ENCODE results near the gene CD300A.
"Not testable (repeated sequence)": the region's sequence is repeated elsewhere in the genome, so short reads cannot be mapped to it uniquely, and the experiment has no call there.

CD300A gene

GRCh38 chr17:74485022-74485743 is 18.7 kb downstream of the CD300A start:
- no peak for DNase-seq

DNA sequence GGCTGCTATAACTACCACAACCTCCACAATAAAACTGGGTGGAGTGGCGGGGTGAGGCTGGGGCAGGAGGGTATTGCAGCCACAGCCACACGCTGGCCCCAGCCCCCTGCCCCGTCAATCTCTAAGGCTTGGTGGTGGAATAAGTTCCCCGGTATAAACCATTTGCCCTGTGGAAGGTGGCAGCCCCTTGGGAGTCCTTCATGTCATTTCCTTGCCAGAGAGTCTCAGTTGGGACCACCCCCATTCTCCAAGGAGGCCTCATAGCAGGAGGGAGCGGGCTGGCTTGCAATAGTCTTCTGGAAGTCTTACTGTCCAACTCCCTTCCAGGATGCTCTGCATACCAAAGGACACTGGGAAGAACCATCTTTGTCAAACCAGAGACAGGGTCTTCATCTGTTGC is 19.4 kb downstream of the CD300A start:
- no peak for DNase-seq

DNA sequence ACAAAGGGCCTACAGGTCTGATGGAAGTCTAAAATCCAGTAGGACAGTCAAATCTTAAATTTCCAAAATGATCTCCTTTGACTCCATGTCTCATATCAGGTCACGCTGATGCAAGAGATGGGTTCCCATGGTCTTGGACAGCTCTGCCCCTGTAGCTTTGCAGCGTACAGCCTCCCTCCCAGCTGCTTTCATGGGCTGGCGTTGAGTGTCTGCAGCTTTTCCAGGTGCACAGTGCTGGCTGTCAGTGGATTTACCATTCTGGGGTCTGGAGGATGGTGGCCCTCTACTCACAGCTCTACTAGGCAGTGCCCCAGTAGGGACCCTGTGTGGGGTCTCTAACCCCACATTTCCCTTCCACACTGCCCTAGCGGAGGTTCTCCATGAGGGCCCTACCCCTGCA is 21.8 kb downstream of the CD300A start:
- DNase-seq, result not testable (repeated sequence)

DNA sequence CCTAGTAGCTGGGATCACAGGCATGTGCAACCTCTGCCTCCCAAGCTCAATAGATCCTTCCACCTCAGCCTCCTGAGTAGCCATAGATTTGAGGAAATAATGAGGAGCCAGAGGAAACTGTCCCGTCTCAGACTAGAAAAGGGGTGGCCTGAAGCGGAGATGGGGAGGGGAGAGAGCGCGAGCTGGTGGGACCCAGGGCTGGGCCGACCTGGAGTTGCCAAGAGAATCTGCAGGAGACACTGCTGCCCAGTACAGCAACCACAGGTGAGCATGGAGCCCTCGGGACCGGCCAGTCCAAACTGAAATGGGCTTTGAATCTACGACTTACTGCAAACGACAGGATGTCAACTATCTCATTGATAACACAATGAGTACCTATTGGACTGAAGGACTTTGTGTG is 24.3 kb downstream of the CD300A start:
- DNase-seq, result no peak

- peak; percentile 58 for DNase-seq
Observed at GRCh38 chr17:74491626-74492025, 25.2 kb downstream of the CD300A start.

- DNase-seq, result peak; percentile 44
Observed at GRCh38 chr17:74493331-74493833, 26.9 kb downstream of the CD300A start.

DNA sequence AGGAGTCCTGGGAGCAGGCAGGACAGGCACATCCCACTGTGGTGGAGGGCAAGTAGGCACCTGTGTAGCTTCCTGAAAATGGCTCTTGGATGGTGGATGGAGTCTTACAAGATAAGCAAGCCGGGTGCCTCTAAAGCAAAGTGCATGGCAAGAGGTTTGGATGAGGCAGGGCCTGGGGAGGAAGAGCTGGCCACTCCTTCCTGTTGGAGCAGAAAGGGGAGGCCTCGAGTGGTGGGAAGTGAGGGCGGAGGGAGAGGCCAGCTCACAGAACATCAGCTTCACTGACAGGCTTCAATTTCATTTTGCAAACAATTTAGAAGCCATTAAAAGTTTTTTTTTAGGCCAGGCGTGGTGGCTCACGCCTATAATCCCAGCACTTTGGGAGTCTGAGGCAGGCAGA is 31.0 kb downstream of the CD300A start:
- no peak for DNase-seq

DNA sequence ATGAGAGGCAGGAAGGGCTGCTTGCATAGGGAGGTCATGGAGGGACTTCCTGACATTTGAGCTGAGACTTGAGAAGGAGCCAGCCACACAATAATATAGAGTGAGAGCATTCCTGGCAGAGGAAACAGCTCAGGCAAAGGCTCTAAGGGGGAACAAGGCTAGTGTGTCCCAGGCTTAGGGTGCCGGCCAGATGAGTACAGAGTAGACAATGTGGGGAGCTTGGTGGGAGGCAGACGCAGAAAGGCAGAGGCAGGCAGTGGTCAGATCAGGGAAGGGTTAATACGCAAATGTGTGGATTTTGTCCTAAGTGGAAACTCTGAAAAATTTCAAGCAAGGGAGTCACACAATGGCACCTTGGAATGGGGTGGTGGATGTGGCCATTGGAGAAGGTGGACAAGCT is 33.6 kb downstream of the CD300A start:
- no peak for DNase-seq

DNA sequence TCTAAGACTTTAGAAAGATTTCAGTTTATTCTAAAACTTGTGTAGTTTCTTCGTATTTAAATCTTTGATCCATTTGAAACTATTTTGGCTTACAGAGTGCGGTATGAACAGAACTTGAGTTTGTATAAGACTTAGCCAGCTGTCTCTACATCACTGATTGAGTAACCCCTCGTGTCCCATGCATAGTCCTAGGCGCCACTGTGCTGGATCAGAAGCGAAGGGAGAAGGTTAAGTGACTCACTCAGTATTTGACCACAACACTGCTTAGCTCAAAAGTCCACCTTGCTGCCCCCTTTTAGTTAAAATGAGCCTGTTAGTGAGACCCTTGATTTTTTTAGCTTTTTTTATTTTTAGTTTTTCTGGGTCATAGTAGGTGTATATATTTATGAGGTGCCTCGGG is 36.4 kb downstream of the CD300A start:
- no peak for DNase-seq

DNA sequence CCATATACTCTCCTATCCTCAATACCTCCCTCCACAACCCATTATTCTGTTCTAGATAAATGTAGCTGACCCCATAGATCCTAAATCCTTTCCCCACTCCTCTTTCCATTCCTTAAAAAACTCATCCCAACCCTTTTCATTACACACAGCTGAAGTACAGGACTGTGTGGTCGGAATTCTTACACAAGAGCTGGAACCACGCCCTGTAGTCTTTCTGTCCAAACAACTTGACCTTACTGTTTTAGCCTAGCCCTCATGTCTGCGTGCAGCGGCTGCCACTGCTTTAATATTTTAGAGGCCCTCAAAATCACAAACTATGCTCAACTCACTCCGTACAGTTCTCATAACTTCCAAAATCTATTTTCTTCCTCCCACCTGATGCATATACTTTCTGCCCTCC is 37.5 kb downstream of the CD300A start:
- not testable (repeated sequence) for DNase-seq

GRCh38 chr17:74508156-74508555 is 41.7 kb downstream of the CD300A start:
- no peak for DNase-seq

- no peak for DNase-seq
Observed at GRCh38 chr17:74512036-74512435, 45.6 kb downstream of the CD300A start.

DNA sequence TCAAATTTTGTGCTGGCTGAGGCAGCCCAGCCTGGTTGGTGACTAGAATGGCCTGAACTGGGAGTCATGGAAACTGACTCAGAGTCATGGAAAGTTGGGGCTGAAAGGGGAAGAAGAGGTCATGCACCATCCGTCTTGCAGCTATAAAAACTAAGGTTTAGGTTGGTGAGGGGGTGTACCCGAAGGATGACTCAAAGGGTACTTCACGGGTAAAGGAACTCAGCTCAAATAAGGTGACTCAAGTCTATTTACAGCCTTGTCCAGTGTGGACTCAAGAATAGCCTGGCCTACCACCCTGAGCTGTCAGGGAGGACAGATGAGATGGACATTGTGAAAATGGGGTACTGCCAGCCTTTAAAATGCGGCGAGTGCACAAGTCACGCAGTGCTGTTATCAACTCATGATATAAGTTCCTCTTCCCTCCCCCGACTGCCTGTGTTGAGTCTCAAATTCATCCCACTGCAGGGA is 46.2 kb downstream of the CD300A start:
- DNase-seq, result no peak

DNA sequence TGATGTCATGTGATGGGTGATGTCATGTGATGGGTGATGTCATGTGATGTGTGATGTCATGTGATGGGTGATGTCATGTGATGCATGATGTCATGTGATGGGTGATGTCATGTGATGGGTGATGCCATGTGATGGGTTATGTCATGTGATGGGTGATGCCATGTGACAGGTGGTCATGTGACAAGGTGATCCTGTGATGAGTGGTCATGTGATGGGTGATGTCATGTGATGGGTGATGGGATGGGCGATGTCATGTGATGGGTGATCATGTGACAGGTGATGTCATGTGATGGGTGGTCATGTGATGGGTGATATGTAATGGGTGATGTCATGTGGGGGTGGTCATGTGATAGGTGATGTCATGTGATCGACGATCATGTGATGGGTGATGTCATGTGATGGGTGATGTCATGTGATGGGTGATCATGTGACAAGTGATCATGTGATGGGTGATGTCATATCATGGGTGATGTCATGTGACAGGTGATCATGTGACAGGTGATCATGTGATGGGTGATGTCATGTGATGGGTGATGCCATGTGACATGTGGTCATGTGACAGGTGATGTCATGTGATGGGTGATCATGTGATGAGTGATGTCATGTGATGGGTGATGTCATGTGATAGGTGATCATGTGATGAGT is 47.7 kb downstream of the CD300A start:
- no peak for DNase-seq

GRCh38 chr17:74514632-74515334 is 48.3 kb downstream of the CD300A start:
- DNase-seq, result no peak

DNA sequence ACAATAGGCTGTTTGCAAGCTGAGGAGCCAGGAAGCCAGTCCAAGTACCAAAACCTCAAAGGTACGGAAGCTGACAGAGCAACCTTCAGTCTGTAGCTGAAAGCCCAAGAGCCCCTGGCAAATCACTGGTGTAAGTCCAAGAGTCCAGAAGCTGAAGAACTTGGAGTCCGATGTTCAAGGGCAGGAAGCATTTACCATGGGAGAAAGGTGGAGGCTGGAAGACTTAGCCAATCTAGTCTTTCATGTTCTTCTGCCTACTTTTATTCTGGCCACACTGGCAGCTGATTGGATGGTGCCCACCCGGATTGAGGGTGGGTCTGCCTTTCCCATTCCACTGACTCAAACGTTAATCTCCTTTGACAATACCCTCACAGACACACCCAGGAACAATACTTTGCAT is 49.5 kb downstream of the CD300A start:
- no peak for DNase-seq

DNA sequence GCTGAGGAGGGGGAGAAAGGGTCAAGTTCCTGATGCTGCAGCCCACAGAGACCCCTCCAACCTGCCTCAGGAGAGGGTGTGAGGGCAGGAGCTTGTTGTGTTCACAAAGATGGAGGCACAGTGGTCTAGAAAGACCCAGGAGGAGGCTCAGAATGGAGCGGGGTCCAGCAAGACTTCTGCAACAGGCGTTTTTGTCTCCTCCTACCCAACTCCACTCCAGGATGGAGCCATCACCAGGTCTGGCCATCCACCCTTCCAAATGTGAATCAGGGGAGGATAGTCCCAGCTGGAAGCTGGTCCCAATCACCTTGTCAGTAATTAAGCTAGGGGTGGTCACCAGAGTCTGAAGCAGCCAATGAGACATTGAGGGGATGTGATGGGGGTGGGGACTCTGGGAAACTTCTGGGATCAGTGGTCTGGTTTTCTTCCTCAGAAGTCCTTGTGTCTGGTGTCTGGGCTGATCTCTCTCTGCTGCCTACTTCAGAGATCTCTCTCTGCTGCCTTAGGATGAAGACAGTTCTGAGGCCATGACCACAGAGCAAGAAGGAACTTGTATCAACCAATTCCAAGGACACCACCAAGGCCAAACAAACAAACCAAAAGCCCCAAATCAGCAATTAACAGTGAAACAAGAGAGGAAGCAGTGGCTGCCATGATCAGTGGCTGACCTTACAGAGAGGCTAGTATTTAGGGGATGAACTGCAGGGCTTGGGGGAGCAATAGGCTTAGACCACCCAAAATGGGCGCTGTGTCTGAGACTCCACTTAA is 50.3 kb downstream of the CD300A start:
- DNase-seq, result no peak

DNA sequence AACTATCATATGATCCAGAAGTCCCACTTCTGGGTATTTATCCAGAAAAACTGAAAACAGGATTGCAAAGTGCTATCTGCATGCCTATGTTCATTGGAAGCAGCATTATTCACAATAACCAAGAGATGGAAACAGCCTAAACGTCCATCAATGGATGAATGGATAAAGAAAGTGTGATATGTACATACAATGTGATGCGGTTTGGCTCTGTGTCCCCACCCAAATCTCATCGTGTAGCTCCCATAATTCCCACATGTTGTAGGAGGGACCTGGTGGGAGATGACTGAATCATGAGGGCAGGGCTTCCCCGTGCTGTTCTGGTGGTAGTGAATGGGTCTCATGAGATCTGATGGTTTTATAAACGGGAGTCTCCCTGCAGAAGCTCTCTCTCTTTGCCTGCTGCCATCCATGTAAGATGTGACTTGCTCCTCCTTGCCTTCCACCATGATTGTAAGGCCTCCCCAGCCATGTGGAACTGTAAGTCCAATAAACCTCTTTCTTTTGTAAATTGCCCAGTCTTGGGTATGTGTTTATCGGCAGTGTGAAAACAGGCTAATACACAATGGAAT is 52.1 kb downstream of the CD300A start:
- DNase-seq, result not testable (repeated sequence)

DNA sequence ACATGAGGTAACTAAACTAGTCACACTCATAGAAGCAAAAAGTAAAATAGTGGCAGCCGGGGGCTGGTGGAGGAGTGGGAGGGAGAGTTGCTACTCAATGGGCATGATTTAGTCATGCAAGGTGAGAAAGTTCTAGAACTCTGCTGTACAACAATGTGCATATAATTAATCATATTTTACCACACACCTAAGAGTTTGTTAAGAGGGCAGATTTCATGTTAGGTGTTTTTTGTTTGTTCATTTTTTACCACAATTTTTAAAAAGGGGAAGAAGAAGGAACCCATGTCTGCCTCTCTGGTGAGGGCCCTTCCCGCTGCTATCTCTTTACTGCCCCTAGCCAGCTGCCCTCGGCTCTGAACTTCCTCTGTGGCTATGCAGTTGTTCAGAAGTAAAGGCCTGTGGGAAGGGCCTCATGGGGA is 53.6 kb downstream of the CD300A start:
- DNase-seq, result no peak

GRCh38 chr17:74520790-74521480 is 54.5 kb downstream of the CD300A start:
- no peak for DNase-seq

- DNase-seq, result no peak
Observed at GRCh38 chr17:74521701-74522201, 55.3 kb downstream of the CD300A start.

Measured in NCI-H524 treated with DMSO at 0.1 percent for 48 hours (cell line).